Measurements from ENCODE around the gene UBP1. TPM values are rescaled to one million over a fixed set of nuclear protein-coding genes. Genes with fewer than 3 reads are reported as not detected.
A peak's percentile ranks its signal among the peaks of the same experiment; 100 is the strongest.
"Not testable (repeated sequence)": the region's sequence is repeated elsewhere in the genome, so short reads cannot be mapped to it uniquely, and the experiment has no call there.

The UBP1 gene
- total RNA-seq, 4 donors from 2014 or later, result 35.0 to 59.5 (median 46.4) TPM

DNA sequence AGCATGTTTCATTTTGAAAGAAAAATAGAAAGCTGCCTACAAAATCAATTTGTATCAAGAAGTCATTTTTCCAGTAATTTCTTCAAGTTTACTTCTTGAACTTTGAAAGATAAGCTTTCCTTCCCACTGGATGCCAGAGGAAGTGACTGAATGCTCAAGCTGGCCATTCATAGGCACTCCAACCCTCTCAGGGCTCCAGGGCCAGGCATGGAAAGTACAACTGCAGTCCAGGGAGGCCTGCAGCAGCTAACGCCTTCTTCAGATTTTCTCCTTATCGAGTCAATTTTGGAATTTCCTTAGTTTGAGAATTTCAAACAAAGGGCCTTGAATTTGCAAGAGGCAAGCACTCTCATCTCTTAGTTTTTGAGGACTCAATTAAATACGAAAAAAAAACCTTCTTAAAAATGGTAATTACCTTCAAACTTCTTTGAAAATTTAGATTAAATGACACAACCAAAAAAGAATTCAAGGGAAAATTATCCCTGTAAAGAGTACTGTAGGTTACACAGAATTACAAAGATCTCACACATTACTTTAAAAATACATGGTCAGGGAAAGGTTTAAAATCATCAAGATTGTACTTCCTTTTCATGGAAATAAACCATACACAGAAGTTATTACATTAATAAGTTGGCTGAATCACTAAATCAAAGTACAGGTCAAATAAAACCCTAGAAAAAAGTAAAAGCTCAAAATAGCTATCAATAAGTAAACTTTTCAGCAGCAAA, 2.5 kb downstream of the UBP1 start:
- Histone ChIP-seq H3K4me1 (peaks cover 17 to 60% (median 30%) of the 10 kb centered on the region in 3 donors), H3K27me3 (no peaks in the 10 kb centered on the region), H3K4me3 (peak overlapping the region in 3 of 4 donors; percentile 88 to 96 (median 96)), H3K27ac (peak overlapping the region; percentile 97 to 99 (median 98)), H3K36me3 (no peaks in the 10 kb centered on the region), H3K9me3 (no peaks in the 10 kb centered on the region)
- no peak for TF ChIP-seq POLR2A (IDR thresholded peaks at IDR 0.05)
- TF ChIP-seq, protein P1, sequence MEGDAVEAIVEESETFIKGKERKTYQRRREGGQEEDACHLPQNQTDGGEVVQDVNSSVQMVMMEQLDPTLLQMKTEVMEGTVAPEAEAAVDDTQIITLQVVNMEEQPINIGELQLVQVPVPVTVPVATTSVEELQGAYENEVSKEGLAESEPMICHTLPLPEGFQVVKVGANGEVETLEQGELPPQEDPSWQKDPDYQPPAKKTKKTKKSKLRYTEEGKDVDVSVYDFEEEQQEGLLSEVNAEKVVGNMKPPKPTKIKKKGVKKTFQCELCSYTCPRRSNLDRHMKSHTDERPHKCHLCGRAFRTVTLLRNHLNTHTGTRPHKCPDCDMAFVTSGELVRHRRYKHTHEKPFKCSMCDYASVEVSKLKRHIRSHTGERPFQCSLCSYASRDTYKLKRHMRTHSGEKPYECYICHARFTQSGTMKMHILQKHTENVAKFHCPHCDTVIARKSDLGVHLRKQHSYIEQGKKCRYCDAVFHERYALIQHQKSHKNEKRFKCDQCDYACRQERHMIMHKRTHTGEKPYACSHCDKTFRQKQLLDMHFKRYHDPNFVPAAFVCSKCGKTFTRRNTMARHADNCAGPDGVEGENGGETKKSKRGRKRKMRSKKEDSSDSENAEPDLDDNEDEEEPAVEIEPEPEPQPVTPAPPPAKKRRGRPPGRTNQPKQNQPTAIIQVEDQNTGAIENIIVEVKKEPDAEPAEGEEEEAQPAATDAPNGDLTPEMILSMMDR (IDR thresholded peaks at IDR 0.05), result no peak
- intact Hi-C loops (cut with DNase I), result no loop called here
- no peak for DNase-seq
- WGBS, 2 donors, result 41 to 55% methylated on average over 3 of the region's 3 CpGs

DNA sequence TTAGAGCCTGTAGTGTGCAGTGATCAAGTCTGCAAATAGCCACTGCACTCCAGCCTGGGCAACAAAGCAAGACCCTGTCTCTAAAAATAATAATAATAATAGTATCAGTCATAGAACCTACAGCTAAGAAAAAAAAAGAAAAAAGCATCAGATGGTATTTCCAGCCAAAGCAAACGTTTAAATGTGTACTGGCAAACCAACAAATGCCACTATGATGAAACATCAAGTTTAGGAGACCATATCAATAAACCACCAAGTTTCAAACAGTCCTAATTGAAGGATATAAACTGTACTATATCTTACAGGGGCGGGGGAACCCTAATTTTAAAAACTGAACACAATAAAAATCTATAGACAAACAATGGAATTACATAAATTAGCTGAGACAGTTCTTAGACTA, 6.4 kb downstream of the UBP1 start:
- H3K4me3 ChIP-seq, result no peak overlapping the region
- no peaks in the 10 kb centered on the region for H3K9me3 ChIP-seq
- intact Hi-C loops (cut with DNase I), result no loop called here
- H3K36me3 ChIP-seq, result no peaks in the 10 kb centered on the region
- H3K27ac ChIP-seq, result no peak overlapping the region
- no peak for TF ChIP-seq POLR2A (IDR thresholded peaks at IDR 0.05)
- TF ChIP-seq, protein P1 (IDR thresholded peaks at IDR 0.05), result no peak
- WGBS, 2 donors, result 52% methylated on average over 2 of the region's 2 CpGs
- no peak for DNase-seq
- H3K4me1 ChIP-seq, result peaks cover 16 to 76% (median 22%) of the 10 kb centered on the region in 3 donors
- H3K27me3 ChIP-seq, result no peaks in the 10 kb centered on the region

DNA sequence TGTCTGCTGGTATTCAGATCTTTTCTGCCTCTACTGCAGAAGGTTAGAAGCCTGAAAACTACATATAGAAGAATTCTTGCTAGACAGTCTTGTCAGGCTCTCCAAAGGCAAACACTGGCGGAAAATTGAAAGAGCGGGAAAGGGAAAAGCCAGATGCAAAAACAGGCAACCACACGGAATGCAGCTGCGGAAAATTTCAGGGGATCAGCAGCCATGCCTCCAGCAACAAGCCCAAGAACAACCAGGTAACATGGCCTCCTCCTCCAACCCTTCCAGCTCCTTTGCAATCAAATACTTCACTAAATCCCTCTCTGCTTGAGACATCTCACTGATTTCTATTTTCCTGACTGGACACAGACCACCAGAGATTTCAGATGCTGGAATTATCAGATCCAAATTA, 9.6 kb downstream of the UBP1 start:
- Histone ChIP-seq H3K27ac (no peak overlapping the region), H3K4me1 (peaks cover 6 to 75% (median 14%) of the 10 kb centered on the region in 3 donors), H3K9me3 (no peaks in the 10 kb centered on the region), H3K27me3 (no peaks in the 10 kb centered on the region), H3K36me3 (peaks cover 0 to under 1% (median 0%) of the 10 kb centered on the region in 3 donors), H3K4me3 (no peak overlapping the region)
- intact Hi-C loops (cut with DNase I), result no loop called here
- no peak for DNase-seq
- TF ChIP-seq, protein P1 (IDR thresholded peaks at IDR 0.05), result no peak
- TF ChIP-seq POLR2A (IDR thresholded peaks at IDR 0.05), result no peak
- WGBS, 2 donors, result 92 to 98% methylated on average over 4 of the region's 4 CpGs

DNA sequence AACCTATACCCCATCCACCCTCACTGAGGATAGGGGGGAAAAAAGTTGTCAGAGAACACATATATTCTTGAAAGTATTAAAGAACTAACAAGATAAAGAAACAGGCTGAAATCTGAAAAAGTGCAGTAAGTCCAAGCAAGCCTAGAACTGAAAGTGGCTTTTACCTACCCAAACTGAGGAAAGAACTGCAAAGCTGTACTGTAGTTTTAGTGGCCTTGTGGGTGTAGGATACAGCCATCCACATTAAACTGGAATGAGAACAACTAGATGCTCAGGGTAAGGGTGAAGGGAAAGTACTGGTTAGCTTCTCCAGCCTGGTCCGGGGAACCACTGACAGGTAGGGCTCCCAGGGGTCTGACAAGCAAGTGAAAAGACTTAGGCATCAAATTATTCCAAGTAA, 10.1 kb downstream of the UBP1 start:
- no peak for DNase-seq
- H3K9me3 ChIP-seq, result no peaks in the 10 kb centered on the region
- no peak overlapping the region for H3K4me3 ChIP-seq
- no peaks in the 10 kb centered on the region for H3K27me3 ChIP-seq
- no peak overlapping the region for H3K27ac ChIP-seq
- peaks cover 6 to 72% (median 14%) of the 10 kb centered on the region in 3 donors for H3K4me1 ChIP-seq
- peaks cover 0 to 6% (median 0%) of the 10 kb centered on the region in 3 donors for H3K36me3 ChIP-seq
- 82 to 88% methylated on average over 1 of the region's 1 CpG for WGBS, 2 donors
- TF ChIP-seq, protein P1 (IDR thresholded peaks at IDR 0.05), result no peak
- no peak for TF ChIP-seq POLR2A (IDR thresholded peaks at IDR 0.05)
- intact Hi-C loops (cut with DNase I), result no loop called here

DNA sequence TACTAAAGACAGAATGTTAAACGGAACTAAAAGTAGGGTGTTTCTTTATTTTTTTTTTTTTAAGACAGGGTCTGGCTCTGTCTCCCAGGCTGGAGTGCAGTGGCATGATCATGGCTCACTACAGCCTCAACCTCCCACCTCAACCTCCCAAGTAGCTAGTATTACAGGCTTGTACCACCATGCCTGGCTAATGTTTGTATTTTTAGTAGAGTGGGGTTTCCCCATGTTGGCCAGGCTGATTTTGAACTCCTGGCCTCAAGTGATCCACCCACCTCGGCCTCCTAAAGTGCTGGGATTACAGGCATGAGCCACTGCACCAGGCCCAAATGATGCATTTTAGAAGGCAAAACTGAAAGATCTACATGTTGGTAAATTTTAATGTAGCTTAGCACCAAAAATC, 10.9 kb downstream of the UBP1 start:
- H3K4me3 ChIP-seq; intact Hi-C loops (cut with DNase I); H3K27ac ChIP-seq; H3K9me3 ChIP-seq; DNase-seq; H3K27me3 ChIP-seq: not testable (repeated sequence)
- Histone ChIP-seq H3K36me3 (peaks cover 0 to 13% (median 0%) of the 10 kb centered on the region in 3 donors), H3K4me1 (peaks cover 6 to 67% (median 14%) of the 10 kb centered on the region in 3 donors)
- WGBS, 2 donors, result 46 to 62% methylated on average over 2 of the region's 2 CpGs
